SKM-1 treated with dmso at 0.1 percent for 144 hours (cell line): ENCODE measurements around the gene MMP20.
A peak's percentile ranks its signal among the peaks of the same experiment; 100 is the strongest.
"Not testable (repeated sequence)": the region's sequence is repeated elsewhere in the genome, so short reads cannot be mapped to it uniquely, and the experiment has no call there.

Experiments used
- DNase-seq: peaks from one replicate; lab custom pipeline; 2025; ENCODE audit not compliant: unreplicated experiment; lab: John Stamatoyannopoulos, UW

MMP20 gene

GRCh38 chr11:102625177-102625576, at the start of gene MMP20:
Gene MMP20 (minus strand): TSS chr11:102625332. CDS start chr11:102625319, 13 bp downstream.
- DNase-seq: no peak

- no peak for DNase-seq
These were observed 44.5 kb upstream of the MMP20 start for GRCh38 chr11:102669664-102670063.

GRCh38 chr11:102666331-102666957, 41.3 kb upstream of the MMP20 start:
- DNase-seq: peak; percentile 15

GRCh38 chr11:102664001-102664752, 39.0 kb upstream of the MMP20 start:
- DNase-seq: no peak

GRCh38 chr11:102662607-102663006, 37.5 kb upstream of the MMP20 start:
- DNase-seq: no peak

GRCh38 chr11:102661040-102661439, 35.9 kb upstream of the MMP20 start:
- no peak for DNase-seq

GRCh38 chr11:102656528-102656927, 31.4 kb upstream of the MMP20 start:
- DNase-seq: no peak

- no peak for DNase-seq
These were observed 30.4 kb upstream of the MMP20 start for GRCh38 chr11:102655547-102655946.

GRCh38 chr11:102654761-102655160, 29.6 kb upstream of the MMP20 start:
- no peak for DNase-seq

GRCh38 chr11:102653744-102654291, 28.7 kb upstream of the MMP20 start:
- no peak for DNase-seq

GRCh38 chr11:102647430-102647829, 22.3 kb upstream of the MMP20 start:
- DNase-seq: no peak

GRCh38 chr11:102643941-102644340, 18.8 kb upstream of the MMP20 start:
- no peak for DNase-seq

GRCh38 chr11:102640946-102641345, 15.8 kb upstream of the MMP20 start:
- DNase-seq: no peak

- DNase-seq: no peak
These were observed 14.5 kb upstream of the MMP20 start for GRCh38 chr11:102639656-102640055.

- DNase-seq: peak; percentile 28
These were observed 12.6 kb upstream of the MMP20 start for GRCh38 chr11:102637731-102638130.

GRCh38 chr11:102633385-102634026, 8.4 kb upstream of the MMP20 start:
- DNase-seq: no peak

GRCh38 chr11:102632026-102632425, 6.9 kb upstream of the MMP20 start:
- DNase-seq: no peak

- DNase-seq: no peak
These were observed 5.7 kb upstream of the MMP20 start for GRCh38 chr11:102630598-102631448.

GRCh38 chr11:102629908-102630307, 4.8 kb upstream of the MMP20 start:
- not testable (repeated sequence) for DNase-seq

GRCh38 chr11:102626676-102627075, 1.5 kb upstream of the MMP20 start:
- no peak for DNase-seq

- no peak for DNase-seq
These were observed 1.1 kb downstream of the MMP20 start for GRCh38 chr11:102623998-102624397.
